HCT116 (cell line): ENCODE data around the gene ANXA10. TPM values are rescaled to one million over a fixed set of nuclear protein-coding genes. Genes with fewer than 3 reads are reported as not detected.
A peak's percentile ranks its signal among the peaks of the same experiment; 100 is the strongest.

Experiments used
- ATAC-seq: fragments of 200-7000 bp; cut with Tn5 transposase; 2 replicates; pipeline ENCODE4 v1.9.1; 2020; ENCODE audit warnings: mild to moderate bottlenecking, moderate library complexity
- Bru-seq: library from RNA; stranded (reverse); fragments of 400-500 nt; gene quantifications from one replicate; lab custom pipeline; 2021; lab: Mats Ljungman, UMichigan
- BruChase-seq, 2 experiments: library from RNA; stranded (reverse); fragments of 400-500 nt; gene quantifications; one replicate each; lab custom pipeline; 2021; lab: Mats Ljungman, UMichigan
- BruUV-seq: library from RNA; stranded (reverse); fragments of 400-500 nt; replicated peaks from 2 replicates; lab custom pipeline; 2021; lab: Mats Ljungman, UMichigan
- CTCF ChIA-PET: fragments of 300-600 bp; sonication (Branson Sonifier 250); formaldehyde crosslinking; loops from one replicate; lab custom pipeline; 2021; ENCODE audit warnings: antibody characterized with exemption; lab: Charles Lee
- POLR2A ChIA-PET: fragments of 300-600, 350-600 bp; sonication (Branson Sonifier 250); formaldehyde crosslinking; loops from one replicate; lab custom pipeline; 2021; ENCODE audit warnings: antibody characterized with exemption; lab: Charles Lee
- RAD21 ChIA-PET, 2 experiments: fragments of 300-600 bp; sonication (Branson Sonifier 250); formaldehyde crosslinking; loops; one replicate each; lab custom pipeline; 2023; ENCODE audit warnings: low total read pairs in 2 of 2; ENCODE audit not compliant: uncharacterized antibody in 2 of 2, unreplicated experiment in 2 of 2, low non-redundant PET in 1 of 2; lab: Charles Lee
- DNase-seq: peaks from one replicate; pipeline ENCODE4 v3.0.0-alpha.2; 2010; ENCODE audit warnings: low read depth, low spot score
- H2AFZ ChIP-seq: fragments of 200-600 bp; shearing (Covaris generic), sonication (generic); 2 replicates; pipeline ENCODE4 v1.6.1; 2017; ENCODE audit warnings: low read depth, mixed run types, mixed read lengths, antibody characterized with exemption, low read length; ENCODE audit not compliant: poor library complexity, severe bottlenecking
- H3K27ac ChIP-seq: 2 replicates; pipeline ENCODE4 v1.5.1; 2012; ENCODE audit warnings: low read depth, low read length
- H3K27me3 ChIP-seq: fragments of 200-600 bp; sonication (generic); 2 replicates; pipeline ENCODE4 v1.6.1; 2016; ENCODE audit warnings: mixed run types, low read length, mixed read lengths; ENCODE audit not compliant: insufficient read depth
- H3K36me3 ChIP-seq, 2 experiments: fragments of 200-500 bp in 1 of 2; fragments of 200-600 bp in 1 of 2; sonication (Bioruptor generic) in 1 of 2; sonication (generic) in 1 of 2; 2 replicates each; pipeline versions ENCODE4 v1.5.1 to v1.6.1; 2014 to 2016; ENCODE audit warnings: low read length in 2 of 2, inconsistent platforms in 1 of 2, mixed read lengths in 1 of 2, mixed run types in 1 of 2; ENCODE audit not compliant: insufficient read depth in 2 of 2, control insufficient read depth in 1 of 2
- H3K4me1 ChIP-seq, 2 experiments: fragments of 200-600 bp in 1 of 2; sonication (generic) in 1 of 2; 2 replicates each; pipeline versions ENCODE4 v1.5.1 to v1.6.1; 2012 to 2017; ENCODE audit warnings: low read length in 2 of 2, inconsistent platforms in 1 of 2, mild to moderate bottlenecking in 1 of 2, mixed read lengths in 1 of 2, mixed run types in 1 of 2, moderate library complexity in 1 of 2; ENCODE audit not compliant: insufficient read depth in 2 of 2, control insufficient read depth in 1 of 2
- H3K4me2 ChIP-seq: fragments of 200-600 bp; sonication (generic); 2 replicates; pipeline ENCODE4 v1.6.1; 2017; ENCODE audit warnings: mixed run types, low read length, mixed read lengths
- H3K4me3 ChIP-seq, 2 experiments: fragments of 200-600 bp in 1 of 2; sonication (generic) in 1 of 2; replicated peaks in 1 of 2; 2 replicates each; pipeline ENCODE4 v1.5.1; 2011 to 2016; ENCODE audit warnings: low read length in 2 of 2, control low read depth in 1 of 2, low read depth in 1 of 2, mild to moderate bottlenecking in 1 of 2, mixed read lengths in 1 of 2, mixed run types in 1 of 2
- H3K79me2 ChIP-seq: fragments of 200-600 bp; sonication (generic); 2 replicates; pipeline ENCODE4 v1.6.1; 2017; ENCODE audit warnings: mild to moderate bottlenecking, mixed run types, low read length, moderate library complexity, mixed read lengths; ENCODE audit not compliant: insufficient read depth
- H3K9ac ChIP-seq: fragments of 200-600 bp; sonication (generic); 2 replicates; pipeline ENCODE4 v1.6.1; 2016; ENCODE audit warnings: low read length, mixed read lengths
- H3K9me2 ChIP-seq: fragments of 200-600 bp; sonication (generic), shearing (Covaris generic); 2 replicates; pipeline ENCODE4 v1.6.1; 2017; ENCODE audit warnings: mixed run types, mild to moderate bottlenecking, moderate library complexity; ENCODE audit not compliant: insufficient read depth
- H3K9me3 ChIP-seq, 2 experiments: fragments of 200-500 bp in 1 of 2; fragments of 200-600 bp in 1 of 2; sonication (Bioruptor generic) in 1 of 2; sonication (generic) in 1 of 2; 2 replicates each; pipeline ENCODE4 v1.6.1; 2014 to 2017; ENCODE audit warnings: low read length in 2 of 2, mixed read lengths in 2 of 2, inconsistent platforms in 1 of 2, low read depth in 1 of 2, mild to moderate bottlenecking in 1 of 2, mixed run types in 1 of 2, moderate library complexity in 1 of 2; ENCODE audit not compliant: control insufficient read depth in 1 of 2, insufficient read depth in 1 of 2
- H4K20me1 ChIP-seq: fragments of 200-600 bp; sonication (generic), shearing (Covaris generic); 2 replicates; pipeline ENCODE4 v1.6.1; 2017; ENCODE audit warnings: mixed run types, mild to moderate bottlenecking, moderate library complexity; ENCODE audit not compliant: insufficient read depth
- ATF3 ChIP-seq: IDR thresholded peaks from 2 replicates; pipeline ENCODE4 v1.6.1; 2012
- CBX3 ChIP-seq: IDR thresholded peaks from 2 replicates; pipeline ENCODE4 v1.6.1; 2012; ENCODE audit warnings: low read depth
- ELF1 ChIP-seq: IDR thresholded peaks from 2 replicates; pipeline ENCODE4 v1.6.1; 2012; ENCODE audit warnings: low read depth, borderline replicate concordance
- EZH2 ChIP-seq: fragments of 200-600 bp; sonication (generic); IDR thresholded peaks from 2 replicates; pipeline ENCODE4 v1.6.1; 2017; ENCODE audit warnings: antibody characterized with exemption, mixed run types
- FOSL1 ChIP-seq: IDR thresholded peaks from 2 replicates; pipeline ENCODE4 v1.6.1; 2012; ENCODE audit warnings: low read depth
- JUND ChIP-seq: IDR thresholded peaks from 2 replicates; pipeline ENCODE4 v1.6.1; 2012
- POLR2A ChIP-seq: IDR thresholded peaks from 2 replicates; pipeline ENCODE4 v1.7.0; 2011; ENCODE audit warnings: borderline replicate concordance; ENCODE audit not compliant: insufficient read depth, insufficient read length; ENCODE audit errors: extremely low read depth
- POLR2AphosphoS5 ChIP-seq: IDR thresholded peaks from 2 replicates; pipeline ENCODE4 v1.6.1; 2011; ENCODE audit warnings: mild to moderate bottlenecking, low read depth, low read length, moderate library complexity
- RAD21 ChIP-seq: IDR thresholded peaks from 2 replicates; pipeline ENCODE4 v1.6.1; 2012; ENCODE audit warnings: low read depth, mild to moderate bottlenecking
- SIN3A ChIP-seq: IDR thresholded peaks from 2 replicates; pipeline ENCODE4 v1.6.1; 2012; ENCODE audit warnings: low read depth
- SP1 ChIP-seq: IDR thresholded peaks from 2 replicates; pipeline ENCODE4 v1.6.1; 2012; ENCODE audit warnings: low read depth
- SRF ChIP-seq: IDR thresholded peaks from 2 replicates; pipeline ENCODE4 v1.6.1; 2012; ENCODE audit warnings: low read depth
- YY1 ChIP-seq: IDR thresholded peaks from 2 replicates; pipeline ENCODE4 v1.6.1; 2011; ENCODE audit warnings: low read length, low read depth, moderate library complexity, mild to moderate bottlenecking; ENCODE audit not compliant: insufficient replicate concordance; ENCODE audit errors: extremely low read depth
- ZFX ChIP-seq: fragments of 450-650 bp; IDR thresholded peaks from 2 replicates; pipeline ENCODE4 v1.6.1; 2017
- ZNF274 ChIP-seq: fragments of 200-500 bp; sonication (Bioruptor generic); IDR thresholded peaks from 2 replicates; pipeline ENCODE4 v1.6.1; 2014; ENCODE audit warnings: mild to moderate bottlenecking, low read depth, low read length, inconsistent platforms
- intact Hi-C: fragments of 100-400 bp; cut with micrococcal nuclease; formaldehyde crosslinking; loops from 2 replicates; pipeline ENCODE4 v1.10.0; 2022
- long read RNA-seq: library from polyadenylated mRNA; unstranded; transcript quantifications from one replicate; pipeline ENCODE4 v2.0.0, GENCODE V29; 2021; ENCODE audit not compliant: unreplicated experiment
- polyA plus RNA-seq: library from polyadenylated mRNA; unstranded; fragments of >200 nt; gene quantifications from 2 replicates; pipeline ENCODE4 v1.2.1, GENCODE V29; 2012; ENCODE audit warnings: missing spikeins
- total RNA-seq: library from RNA; stranded (reverse); gene quantifications from one replicate; pipeline ENCODE4 v1.2.1, GENCODE V29; 2021; ENCODE audit not compliant: unreplicated experiment
- TF ChIP-seq, protein P1 (sequence below): IDR thresholded peaks from 2 replicates; pipeline ENCODE4 v1.6.1; 2012
- TF ChIP-seq, protein P2 (sequence below): IDR thresholded peaks from 2 replicates; pipeline ENCODE4 v1.6.1; 2012; ENCODE audit warnings: low read depth

ANXA10 gene
- total RNA-seq (15.1 TPM), Bru-seq, nascent RNA (percentile 51 among the genes with signal in this experiment), BruChase-seq, experiment 1, labeled RNA remaining after a 6-hour chase (percentile 43 among the genes with signal in this experiment), BruChase-seq, experiment 2, labeled RNA remaining after a 2-hour chase (percentile 37 among the genes with signal in this experiment)
- polyA plus RNA-seq, result 4.7 and 5.5 TPM in 2 replicates
- long read RNA-seq, partial matches to known transcripts, result 27 of 34 reads
- long read RNA-seq, other reads (novel, unspliced or antisense), result 7 of 34 reads

DNA sequence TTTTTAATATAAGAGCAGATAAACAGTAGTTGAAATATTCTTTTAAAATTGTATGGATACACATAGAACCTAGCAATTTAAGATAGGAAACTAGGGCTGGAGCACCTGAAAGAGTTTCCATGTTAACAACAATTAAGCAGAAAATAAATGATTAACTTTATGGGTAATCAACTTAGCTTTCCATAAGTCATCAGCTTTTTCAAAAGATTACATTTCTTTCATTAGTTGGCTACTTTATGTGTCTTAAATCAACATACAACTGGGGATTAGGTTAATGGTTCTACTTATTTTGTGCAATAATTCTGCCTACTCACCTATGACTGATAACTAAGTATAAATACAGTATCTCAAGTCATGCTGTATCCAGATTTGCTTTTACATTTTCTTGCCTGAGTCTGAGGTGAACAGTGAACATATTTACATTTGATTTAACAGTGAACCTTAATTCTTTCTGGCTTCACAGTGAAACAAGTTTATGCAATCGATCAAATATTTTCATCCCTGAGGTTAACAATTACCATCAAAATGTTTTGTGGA is at the start of gene ANXA10:
ANXA10 (plus strand) TSS at position 362 of the 537 bp plus-strand sequence; CDS start at position 526, 164 bp downstream.
- peak within 1 kb of the TSS; percentile 97; the same call in 1 of the 2 replicates for H3K27ac ChIP-seq
- H4K20me1 ChIP-seq, result no peaks in the 10 kb centered on the region
- H3K4me1 ChIP-seq, result peaks cover 21 to 24% of the 10 kb centered on the region in 2 experiments
- peak within 1 kb of the TSS; percentile 59 for H2AFZ ChIP-seq
- H3K9me3 ChIP-seq, result peaks cover 4 to 7% of the 10 kb centered on the region in 2 experiments; a peak in 3 of 4 replicates
- ChIA-PET CTCF (no interaction called here), POLR2A (no interaction called here), RAD21 (no interaction called here)
- no TSS peak for BruUV-seq
- H3K27me3 ChIP-seq, result no peaks in the 10 kb centered on the region
- no peak within 1 kb of the TSS for H3K4me3 ChIP-seq
- no peaks in the 10 kb centered on the region for H3K79me2 ChIP-seq
- intact Hi-C loops, result no loop called here
- no peak within 1 kb of the TSS for H3K9ac ChIP-seq
- no peak within 1 kb of the TSS for H3K4me2 ChIP-seq
- DNase-seq (no peak), ATAC-seq (no peak)
- H3K9me2 ChIP-seq, result no peaks in the 10 kb centered on the region; the same call in 1 of the 2 replicates
- H3K36me3 ChIP-seq, result peaks cover 0 to 14% of the 10 kb centered on the region in 2 experiments; a peak in 1 of 4 replicates
- TF ChIP-seq SRF, result no peak
- no peak for TF ChIP-seq ZFX
- TF ChIP-seq RAD21, result no peak
- no peak for TF ChIP-seq POLR2A
- no peak for TF ChIP-seq POLR2AphosphoS5
- TF ChIP-seq YY1, result no peak
- TF ChIP-seq SP1, result no peak
- no peak for TF ChIP-seq CBX3
- TF ChIP-seq, protein P1, sequence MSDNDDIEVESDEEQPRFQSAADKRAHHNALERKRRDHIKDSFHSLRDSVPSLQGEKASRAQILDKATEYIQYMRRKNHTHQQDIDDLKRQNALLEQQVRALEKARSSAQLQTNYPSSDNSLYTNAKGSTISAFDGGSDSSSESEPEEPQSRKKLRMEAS, result no peak

DNA sequence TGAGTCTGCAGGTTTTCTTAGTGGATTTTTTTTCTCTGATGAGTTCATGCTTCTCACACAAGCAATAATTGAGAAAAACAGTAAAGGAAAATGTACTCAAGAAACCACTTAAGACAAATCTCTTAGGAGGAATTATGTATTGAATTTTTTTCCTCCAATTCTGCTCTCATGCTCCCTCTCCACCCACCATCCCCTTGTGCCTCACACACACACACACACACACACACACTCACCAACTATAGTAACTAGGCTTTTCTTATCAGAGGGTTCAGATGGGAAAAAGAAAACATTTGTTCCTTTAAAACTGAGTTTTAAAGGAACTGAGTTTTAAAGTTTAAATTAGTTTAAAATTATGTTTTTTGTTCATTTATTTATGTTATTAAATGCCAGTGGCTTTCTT is 47.0 kb upstream of the ANXA10 start:
- Histone ChIP-seq H3K36me3 (no peaks in the 10 kb centered on the region), H3K9me3 (no peaks in the 10 kb centered on the region)
- TF ChIP-seq SIN3A (no peak), EZH2 (no peak), CBX3 (no peak), ATF3 (no peak), JUND (no peak), ELF1 (no peak), ZNF274 (no peak), FOSL1 (no peak), POLR2A (no peak), ZFX (no peak), YY1 (no peak)
- TF ChIP-seq, protein P2, sequence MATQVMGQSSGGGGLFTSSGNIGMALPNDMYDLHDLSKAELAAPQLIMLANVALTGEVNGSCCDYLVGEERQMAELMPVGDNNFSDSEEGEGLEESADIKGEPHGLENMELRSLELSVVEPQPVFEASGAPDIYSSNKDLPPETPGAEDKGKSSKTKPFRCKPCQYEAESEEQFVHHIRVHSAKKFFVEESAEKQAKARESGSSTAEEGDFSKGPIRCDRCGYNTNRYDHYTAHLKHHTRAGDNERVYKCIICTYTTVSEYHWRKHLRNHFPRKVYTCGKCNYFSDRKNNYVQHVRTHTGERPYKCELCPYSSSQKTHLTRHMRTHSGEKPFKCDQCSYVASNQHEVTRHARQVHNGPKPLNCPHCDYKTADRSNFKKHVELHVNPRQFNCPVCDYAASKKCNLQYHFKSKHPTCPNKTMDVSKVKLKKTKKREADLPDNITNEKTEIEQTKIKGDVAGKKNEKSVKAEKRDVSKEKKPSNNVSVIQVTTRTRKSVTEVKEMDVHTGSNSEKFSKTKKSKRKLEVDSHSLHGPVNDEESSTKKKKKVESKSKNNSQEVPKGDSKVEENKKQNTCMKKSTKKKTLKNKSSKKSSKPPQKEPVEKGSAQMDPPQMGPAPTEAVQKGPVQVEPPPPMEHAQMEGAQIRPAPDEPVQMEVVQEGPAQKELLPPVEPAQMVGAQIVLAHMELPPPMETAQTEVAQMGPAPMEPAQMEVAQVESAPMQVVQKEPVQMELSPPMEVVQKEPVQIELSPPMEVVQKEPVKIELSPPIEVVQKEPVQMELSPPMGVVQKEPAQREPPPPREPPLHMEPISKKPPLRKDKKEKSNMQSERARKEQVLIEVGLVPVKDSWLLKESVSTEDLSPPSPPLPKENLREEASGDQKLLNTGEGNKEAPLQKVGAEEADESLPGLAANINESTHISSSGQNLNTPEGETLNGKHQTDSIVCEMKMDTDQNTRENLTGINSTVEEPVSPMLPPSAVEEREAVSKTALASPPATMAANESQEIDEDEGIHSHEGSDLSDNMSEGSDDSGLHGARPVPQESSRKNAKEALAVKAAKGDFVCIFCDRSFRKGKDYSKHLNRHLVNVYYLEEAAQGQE, result no peak
- TF ChIP-seq, protein P1, result no peak

More for the DNA sequence above, 47.0 kb upstream of the ANXA10 start:
- Histone ChIP-seq H3K4me1 (no peaks in the 10 kb centered on the region), H3K27me3 (no peaks in the 10 kb centered on the region), H3K9ac (no peak overlapping the region), H3K4me3 (no peak overlapping the region), H3K9me2 (no peaks in the 10 kb centered on the region), H4K20me1 (no peaks in the 10 kb centered on the region), H3K79me2 (no peaks in the 10 kb centered on the region), H3K27ac (no peak overlapping the region), H2AFZ (no peak overlapping the region), H3K4me2 (no peak overlapping the region)
- ChIA-PET POLR2A (no interaction called here), CTCF (no interaction called here), RAD21 (no interaction called here)
- DNase-seq (no peak), ATAC-seq (no peak)
- BruUV-seq, result no TSS peak
- intact Hi-C loops, result no loop called here
